ENCODE measurements around the gene CTTN.

CTTN gene

DNA sequence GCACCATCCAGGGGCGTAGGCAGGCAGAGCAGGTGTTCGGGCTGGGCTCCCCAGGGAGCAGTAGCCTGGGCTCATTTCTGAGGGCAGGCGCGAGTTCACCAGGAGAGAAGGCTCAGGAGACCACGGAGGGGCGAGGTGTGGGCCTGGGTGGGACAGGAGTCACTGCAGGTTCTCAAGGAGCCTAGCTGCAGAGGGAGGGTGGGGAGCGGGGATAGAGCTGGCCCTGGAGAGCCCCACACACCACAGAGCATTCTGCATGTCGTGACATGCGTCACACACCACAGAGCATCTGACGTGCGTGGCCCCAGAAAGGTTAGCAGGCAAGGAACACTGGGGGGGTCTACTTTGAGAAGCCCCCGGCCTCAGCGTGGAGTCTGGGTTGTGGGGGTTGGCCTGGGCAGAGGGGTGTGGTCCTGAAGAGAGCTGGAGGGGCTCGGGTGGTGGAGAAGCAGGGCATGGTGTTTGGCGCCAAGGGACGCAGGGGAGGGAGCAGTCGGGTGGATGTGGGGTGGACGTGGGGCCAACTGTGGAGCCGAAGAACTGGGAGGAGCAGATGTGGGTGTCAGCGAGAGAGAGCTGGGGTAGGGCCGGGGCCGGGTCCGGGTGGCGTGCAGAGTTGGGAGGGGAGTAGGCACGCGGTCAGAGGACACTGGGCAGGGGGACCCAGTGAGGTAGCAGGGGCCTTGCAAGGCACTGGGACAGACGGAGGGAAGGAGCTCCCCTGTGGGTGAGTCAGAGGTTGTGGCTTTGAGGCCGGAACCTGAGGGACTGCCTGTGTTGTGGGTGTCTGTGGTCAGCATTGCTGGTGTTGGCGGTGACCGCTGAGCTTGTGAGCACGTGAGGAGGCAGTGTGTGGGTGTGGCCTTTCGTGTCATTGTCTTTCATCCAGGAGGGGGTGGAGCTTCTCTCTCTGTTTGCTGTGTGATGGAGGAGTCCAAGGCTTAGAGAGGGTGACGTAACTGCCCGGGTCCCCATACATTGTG, 25.5 kb downstream of the CTTN start:
- Histone ChIP-seq H3K4me3 (ENCODE audit: insufficient read length, low read depth) (no peak overlapping the region), H3K9me3 (ENCODE audit: insufficient read depth, low read length) (no peaks in the 10 kb centered on the region), H3K4me1 (ENCODE audit: insufficient read depth, insufficient read length) (peaks cover 17% of the 10 kb centered on the region), H3K27me3 (ENCODE audit: insufficient read depth, insufficient read length) (no peaks in the 10 kb centered on the region), H3K36me3 (ENCODE audit: insufficient read depth, insufficient read length, low read length) (peaks cover 84% of the 10 kb centered on the region), H3K9ac (ENCODE audit: insufficient read length, low read depth) (no peak overlapping the region)
- no peak for DNase-seq (ENCODE audit: low read depth, low spot score)
- TF ChIP-seq SUZ12 (IDR thresholded peaks at IDR 0.05; ENCODE audit: extremely low read depth, insufficient read depth, insufficient read length) (no peak), ZNF274 (IDR thresholded peaks at IDR 0.05; ENCODE audit: low read depth, low read length) (no peak), YY1 (IDR thresholded peaks at IDR 0.05; ENCODE audit: insufficient read depth, insufficient read length) (no peak)

DNA sequence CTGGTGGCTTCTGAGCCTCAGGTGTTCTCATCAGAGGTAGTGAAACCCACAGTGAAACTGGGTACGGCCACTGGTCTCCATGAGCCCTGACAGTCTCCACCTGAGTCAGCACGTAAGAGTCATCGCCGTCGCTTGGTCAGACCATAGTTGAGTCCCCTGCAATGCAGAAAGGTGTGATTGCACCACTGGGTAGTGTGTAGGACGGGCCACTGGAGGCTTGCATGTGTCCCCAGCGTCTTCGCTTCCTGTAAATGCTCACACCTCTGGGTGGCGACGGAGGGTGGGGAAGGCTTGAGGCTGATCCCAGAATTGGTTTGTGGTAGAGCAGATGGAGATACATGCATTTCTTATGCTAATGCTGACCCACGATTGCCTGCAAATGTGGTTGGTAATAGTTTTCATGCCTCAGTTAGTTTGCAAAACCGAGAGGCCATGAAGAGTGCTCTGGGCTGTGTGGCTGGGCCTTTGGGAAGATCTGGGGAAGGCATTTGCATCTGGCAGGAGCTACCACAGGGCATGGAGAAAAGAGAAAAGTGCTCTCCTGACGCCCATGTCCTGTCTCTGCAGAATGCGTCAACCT, 26.5 kb downstream of the CTTN start:
- TF ChIP-seq ZNF274 (IDR thresholded peaks at IDR 0.05; ENCODE audit: low read depth, low read length), result no peak
- TF ChIP-seq YY1 (IDR thresholded peaks at IDR 0.05; ENCODE audit: insufficient read depth, insufficient read length), result no peak
- TF ChIP-seq SUZ12 (IDR thresholded peaks at IDR 0.05; ENCODE audit: extremely low read depth, insufficient read depth, insufficient read length), result no peak

DNA sequence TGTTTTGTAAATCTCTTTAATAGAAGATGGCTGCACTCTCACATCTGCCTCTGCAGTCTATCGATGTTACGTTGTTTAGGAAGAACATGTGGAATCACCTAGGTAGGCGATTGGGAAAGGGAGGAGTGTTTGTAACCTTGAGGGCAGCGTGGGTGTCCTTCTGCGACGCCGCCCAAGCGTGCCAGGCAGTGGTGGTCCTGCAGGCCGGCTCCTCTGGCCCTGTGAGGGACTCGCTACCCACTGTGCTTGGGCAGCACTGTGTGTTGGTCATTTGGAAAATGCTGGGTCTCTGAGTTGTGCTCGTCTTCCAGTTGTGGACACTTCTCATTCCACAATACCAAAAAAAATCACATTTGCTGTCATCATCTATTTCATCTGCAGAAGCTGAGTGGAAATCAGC, 29.1 kb downstream of the CTTN start:
- no peaks in the 10 kb centered on the region for H3K9me3 ChIP-seq (ENCODE audit: insufficient read depth, low read length)
- DNase-seq (ENCODE audit: low read depth, low spot score), result no peak
- TF ChIP-seq ZNF274 (IDR thresholded peaks at IDR 0.05; ENCODE audit: low read depth, low read length) (no peak), YY1 (IDR thresholded peaks at IDR 0.05; ENCODE audit: insufficient read depth, insufficient read length) (no peak), SUZ12 (IDR thresholded peaks at IDR 0.05; ENCODE audit: extremely low read depth, insufficient read depth, insufficient read length) (no peak)
- H3K9ac ChIP-seq (ENCODE audit: insufficient read length, low read depth), result no peak overlapping the region
- peaks cover 34% of the 10 kb centered on the region for H3K4me1 ChIP-seq (ENCODE audit: insufficient read depth, insufficient read length)
- no peak overlapping the region for H3K4me3 ChIP-seq (ENCODE audit: insufficient read length, low read depth)
- H3K27me3 ChIP-seq (ENCODE audit: insufficient read depth, insufficient read length), result no peaks in the 10 kb centered on the region
- peaks cover 88% of the 10 kb centered on the region for H3K36me3 ChIP-seq (ENCODE audit: insufficient read depth, insufficient read length, low read length)

More for the DNA sequence above, 26.5 kb downstream of the CTTN start:
- H3K9ac ChIP-seq (ENCODE audit: insufficient read length, low read depth), result no peak overlapping the region
- peaks cover 88% of the 10 kb centered on the region for H3K36me3 ChIP-seq (ENCODE audit: insufficient read depth, insufficient read length, low read length)
- DNase-seq (ENCODE audit: low read depth, low spot score), result no peak
- H3K9me3 ChIP-seq (ENCODE audit: insufficient read depth, low read length), result no peaks in the 10 kb centered on the region
- H3K27me3 ChIP-seq (ENCODE audit: insufficient read depth, insufficient read length), result no peaks in the 10 kb centered on the region
- H3K4me1 ChIP-seq (ENCODE audit: insufficient read depth, insufficient read length), result peaks cover 20% of the 10 kb centered on the region
- H3K4me3 ChIP-seq (ENCODE audit: insufficient read length, low read depth), result no peak overlapping the region

DNA sequence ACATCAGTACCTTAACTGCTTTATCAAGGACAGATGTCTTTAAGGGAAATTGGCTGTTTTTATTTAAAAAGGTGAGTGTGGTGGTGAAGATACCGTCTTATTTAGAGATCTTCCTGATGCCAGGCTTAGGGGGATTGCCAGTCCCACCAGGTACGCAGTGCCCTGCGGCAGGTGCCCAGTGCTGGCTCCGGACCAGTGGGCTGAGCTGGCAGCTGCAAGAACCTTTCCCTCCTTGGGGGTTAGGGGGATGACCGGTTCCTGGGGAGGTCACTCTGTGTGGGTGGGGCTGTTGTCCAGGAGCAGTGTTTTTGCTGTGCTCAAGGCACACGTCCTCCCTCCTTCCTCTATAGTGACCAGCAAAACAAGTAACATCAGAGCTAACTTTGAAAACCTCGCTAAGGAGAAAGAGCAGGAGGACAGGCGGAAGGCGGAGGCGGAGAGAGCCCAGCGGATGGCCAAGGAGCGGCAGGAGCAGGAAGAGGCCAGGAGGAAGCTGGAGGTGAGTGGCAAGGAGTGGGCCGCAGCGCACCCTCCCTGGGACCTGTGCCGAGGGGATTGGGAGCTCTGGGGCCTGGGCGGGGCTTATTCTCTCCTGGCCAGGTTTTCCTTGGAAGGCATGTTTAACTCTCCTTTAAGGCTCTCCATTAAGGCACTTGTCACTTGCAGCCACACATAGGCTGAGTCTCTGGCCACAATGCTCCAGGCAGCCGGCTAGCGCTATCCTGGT, 30.5 kb downstream of the CTTN start:
- TF ChIP-seq YY1 (IDR thresholded peaks at IDR 0.05; ENCODE audit: insufficient read depth, insufficient read length) (no peak), ZNF274 (IDR thresholded peaks at IDR 0.05; ENCODE audit: low read depth, low read length) (no peak), SUZ12 (IDR thresholded peaks at IDR 0.05; ENCODE audit: extremely low read depth, insufficient read depth, insufficient read length) (no peak)
- Histone ChIP-seq H3K4me3 (ENCODE audit: insufficient read length, low read depth) (no peak overlapping the region), H3K9ac (ENCODE audit: insufficient read length, low read depth) (no peak overlapping the region), H3K27me3 (ENCODE audit: insufficient read depth, insufficient read length) (no peaks in the 10 kb centered on the region), H3K36me3 (ENCODE audit: insufficient read depth, insufficient read length, low read length) (peaks cover 88% of the 10 kb centered on the region), H3K9me3 (ENCODE audit: insufficient read depth, low read length) (no peaks in the 10 kb centered on the region), H3K4me1 (ENCODE audit: insufficient read depth, insufficient read length) (peaks cover 38% of the 10 kb centered on the region)
- DNase-seq (ENCODE audit: low read depth, low spot score), result no peak

DNA sequence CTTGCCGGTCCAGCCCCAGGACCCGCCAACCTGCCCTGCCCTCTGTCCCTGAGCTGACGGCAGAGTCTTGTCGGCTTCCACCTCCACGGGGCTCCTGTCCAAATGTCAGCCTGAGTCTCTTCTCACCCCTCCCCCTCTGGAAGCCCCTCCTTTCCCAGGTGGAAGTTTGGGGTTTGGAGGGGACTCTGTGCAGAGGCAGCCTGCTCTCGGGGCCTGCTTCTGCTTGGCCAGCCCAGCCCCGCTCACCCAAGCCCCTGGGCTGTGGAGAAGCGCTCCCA, 31.0 kb downstream of the CTTN start:
- Histone ChIP-seq H3K9ac (ENCODE audit: insufficient read length, low read depth) (no peak overlapping the region), H3K36me3 (ENCODE audit: insufficient read depth, insufficient read length, low read length) (peaks cover 88% of the 10 kb centered on the region)
- no peak for DNase-seq (ENCODE audit: low read depth, low spot score)

DNA sequence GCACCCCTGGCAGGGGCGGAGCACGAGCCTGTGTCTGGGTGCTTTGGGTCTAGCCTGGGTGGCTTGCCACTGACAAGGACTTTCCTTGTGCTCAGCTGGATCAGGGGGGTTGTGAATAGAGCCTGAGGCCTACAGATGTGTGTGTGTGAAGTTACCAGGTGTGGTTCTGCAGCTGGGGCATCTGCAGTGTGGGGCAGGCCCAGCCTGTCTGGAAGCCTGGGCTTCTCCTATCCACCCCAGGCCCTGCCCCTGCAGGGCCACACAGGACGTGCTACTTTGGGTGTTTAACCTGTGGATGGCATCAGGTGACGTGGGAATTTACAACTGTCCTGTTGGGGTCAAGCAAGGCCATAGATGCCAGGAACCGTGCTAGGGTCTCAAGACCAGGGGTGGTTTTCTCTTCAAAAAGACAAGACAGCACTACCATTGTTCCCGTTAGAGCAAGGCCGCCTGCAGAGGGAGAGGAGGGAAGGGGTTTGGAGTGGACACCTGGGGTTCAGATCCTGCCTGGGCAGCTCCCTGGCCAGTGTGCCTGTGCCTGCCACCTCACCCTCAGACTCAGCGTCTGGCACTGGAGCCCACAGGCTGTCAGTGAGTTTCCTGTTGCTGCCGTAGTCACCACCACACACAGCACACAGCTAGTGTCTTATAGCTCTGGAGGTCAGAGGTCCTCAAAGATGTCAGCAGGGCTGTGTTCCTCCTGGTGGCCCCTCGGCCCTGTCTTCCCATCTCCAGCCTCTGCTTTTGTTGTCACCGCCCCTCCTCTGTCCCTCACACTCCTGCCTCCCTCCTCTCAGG, 31.6 kb downstream of the CTTN start:
- H3K4me3 ChIP-seq (ENCODE audit: insufficient read length, low read depth), result no peak overlapping the region
- H3K36me3 ChIP-seq (ENCODE audit: insufficient read depth, insufficient read length, low read length), result peaks cover 88% of the 10 kb centered on the region
- TF ChIP-seq SUZ12 (IDR thresholded peaks at IDR 0.05; ENCODE audit: extremely low read depth, insufficient read depth, insufficient read length) (no peak), YY1 (IDR thresholded peaks at IDR 0.05; ENCODE audit: insufficient read depth, insufficient read length) (no peak), ZNF274 (IDR thresholded peaks at IDR 0.05; ENCODE audit: low read depth, low read length) (no peak)
- no peaks in the 10 kb centered on the region for H3K9me3 ChIP-seq (ENCODE audit: insufficient read depth, low read length)
- H3K4me1 ChIP-seq (ENCODE audit: insufficient read depth, insufficient read length), result peaks cover 29% of the 10 kb centered on the region
- H3K27me3 ChIP-seq (ENCODE audit: insufficient read depth, insufficient read length), result no peaks in the 10 kb centered on the region
- no peak overlapping the region for H3K9ac ChIP-seq (ENCODE audit: insufficient read length, low read depth)
- no peak for DNase-seq (ENCODE audit: low read depth, low spot score)

More for the DNA sequence above, 31.0 kb downstream of the CTTN start:
- Histone ChIP-seq H3K4me1 (ENCODE audit: insufficient read depth, insufficient read length) (peaks cover 34% of the 10 kb centered on the region), H3K9me3 (ENCODE audit: insufficient read depth, low read length) (no peaks in the 10 kb centered on the region), H3K27me3 (ENCODE audit: insufficient read depth, insufficient read length) (no peaks in the 10 kb centered on the region), H3K4me3 (ENCODE audit: insufficient read length, low read depth) (no peak overlapping the region)
- TF ChIP-seq YY1 (IDR thresholded peaks at IDR 0.05; ENCODE audit: insufficient read depth, insufficient read length) (no peak), ZNF274 (IDR thresholded peaks at IDR 0.05; ENCODE audit: low read depth, low read length) (no peak), SUZ12 (IDR thresholded peaks at IDR 0.05; ENCODE audit: extremely low read depth, insufficient read depth, insufficient read length) (no peak)

Data from NT2/D1 (cell line).